Spleen (tissue), 7 donors: ENCODE results near the gene ABCA2.

Source experiments
- POLR2A ChIP-seq, 3 donors: fragments of 450-650 bp; IDR thresholded peaks; one replicate each; pipeline ENCODE4 v1.5.1; 2017; ENCODE audit warnings: antibody characterized with exemption in 3 of 3, mild to moderate bottlenecking in 1 of 3
- POLR2AphosphoS5 ChIP-seq, 3 donors: sonication (generic); formaldehyde crosslinking; IDR thresholded peaks; one replicate each; pipeline ENCODE4 v1.5.1; 2017; ENCODE audit warnings: antibody characterized with exemption in 3 of 3
- TF ChIP-seq, protein P1 (sequence below), 11 experiments: fragments of 200-600 bp in 7 of 11; fragments of 450-650 bp in 4 of 11; sonication (generic) in 4 of 11; IDR thresholded peaks in 8 of 11; conservative IDR thresholded peaks in 3 of 11; 1 replicate in 7 of 11; 2 replicates in 4 of 11; pipeline versions ENCODE4 v1.4.0 to v1.8.0; 2016 to 2021; ENCODE audit warnings: antibody characterized with exemption in 11 of 11, inconsistent platforms in 4 of 11, mild to moderate bottlenecking in 1 of 11
- donor health status: DM: no; HTN: no; CAD: no; lungs with moderate emphysema.
- donor health status: DM: no; HTN: no; CAD: no.
- donor health status: DM: no; HTN: no; CAD: no.

DNA sequence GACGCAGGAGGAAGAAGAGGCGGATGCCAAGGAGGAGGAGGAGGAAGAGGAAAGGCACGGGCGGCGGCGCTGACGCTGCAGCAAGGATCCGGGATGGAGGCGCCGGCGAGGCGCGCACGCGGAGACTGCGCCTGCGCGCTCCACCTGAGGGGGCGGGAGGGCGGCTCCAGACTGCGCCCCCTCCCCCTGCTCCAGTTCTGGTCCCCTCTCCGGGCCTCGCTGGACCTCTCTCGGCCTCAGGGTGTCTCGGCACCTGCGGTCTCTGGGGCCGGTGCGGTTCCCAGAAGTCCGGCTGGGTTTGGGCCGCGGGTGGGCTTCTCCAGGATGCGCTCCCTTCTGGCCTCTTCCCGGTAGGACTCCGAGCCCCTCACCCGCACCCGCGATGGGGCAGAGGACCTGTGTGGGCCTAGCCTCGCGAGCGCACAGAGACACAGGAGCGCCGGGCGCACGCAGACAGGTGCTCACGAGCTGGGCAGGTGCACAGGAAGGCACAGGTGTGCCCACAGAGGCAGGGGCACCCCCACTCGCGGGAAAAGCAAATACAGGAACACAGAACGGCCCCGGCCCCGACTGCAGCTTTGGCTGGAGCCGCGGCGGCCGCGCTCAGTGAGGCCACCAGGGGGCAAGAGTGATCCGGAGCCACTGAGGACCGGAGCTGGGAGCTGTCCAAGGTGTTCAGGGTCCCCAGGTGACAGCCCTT lies 18.2 kb upstream of the ABCA2 start, which contains the start of gene NPDC1:
- TF ChIP-seq, protein P1, sequence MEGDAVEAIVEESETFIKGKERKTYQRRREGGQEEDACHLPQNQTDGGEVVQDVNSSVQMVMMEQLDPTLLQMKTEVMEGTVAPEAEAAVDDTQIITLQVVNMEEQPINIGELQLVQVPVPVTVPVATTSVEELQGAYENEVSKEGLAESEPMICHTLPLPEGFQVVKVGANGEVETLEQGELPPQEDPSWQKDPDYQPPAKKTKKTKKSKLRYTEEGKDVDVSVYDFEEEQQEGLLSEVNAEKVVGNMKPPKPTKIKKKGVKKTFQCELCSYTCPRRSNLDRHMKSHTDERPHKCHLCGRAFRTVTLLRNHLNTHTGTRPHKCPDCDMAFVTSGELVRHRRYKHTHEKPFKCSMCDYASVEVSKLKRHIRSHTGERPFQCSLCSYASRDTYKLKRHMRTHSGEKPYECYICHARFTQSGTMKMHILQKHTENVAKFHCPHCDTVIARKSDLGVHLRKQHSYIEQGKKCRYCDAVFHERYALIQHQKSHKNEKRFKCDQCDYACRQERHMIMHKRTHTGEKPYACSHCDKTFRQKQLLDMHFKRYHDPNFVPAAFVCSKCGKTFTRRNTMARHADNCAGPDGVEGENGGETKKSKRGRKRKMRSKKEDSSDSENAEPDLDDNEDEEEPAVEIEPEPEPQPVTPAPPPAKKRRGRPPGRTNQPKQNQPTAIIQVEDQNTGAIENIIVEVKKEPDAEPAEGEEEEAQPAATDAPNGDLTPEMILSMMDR (IDR thresholded peaks at IDR 0.05 in 8 of 11, conservative IDR thresholded peaks at IDR 0.05 in 3 of 11) = peak; percentile 58 to 91 (median 87)
- peak; percentile 20 to 67 (median 56) for TF ChIP-seq POLR2AphosphoS5 (IDR thresholded peaks at IDR 0.05)
- TF ChIP-seq POLR2A (IDR thresholded peaks at IDR 0.05) = no peak
